ENCODE data around the gene SLC6A18. TPM values are rescaled to one million over a fixed set of nuclear protein-coding genes. Genes with fewer than 3 reads are reported as not detected.

The SLC6A18 gene
- total and polyA plus RNA-seq, 2 of the 4 experiments (the other 2 are of a cell fraction), result not detected

GRCh38 chr5:1270933-1271914 lies 46.0 kb downstream of the SLC6A18 start:
- H2BK120ac ChIP-seq (ENCODE audit: low read depth, low read length), result no peak overlapping the region
- ATAC-seq (ENCODE audit: low read depth), result no peak
- WGBS, 2 experiments (ENCODE audit: extremely low coverage in 2 of 2, insufficient read length in 1 of 2), result 79% methylated on average over 29 of the region's 39 CpGs; no CpG with 5 or more reads in 1 of the 2 experiments
- intact Hi-C loops (cut with micrococcal nuclease) (no loop called here), in situ Hi-C loops (cut with MboI; ENCODE audit: low sequenced_read_pairs) (no loop called here), dilution Hi-C loops (cut with HindIII; ENCODE audit: low sequenced_read_pairs, unreplicated experiment) (no loop called here)
- no peak overlapping the region for H3K18ac ChIP-seq (ENCODE audit: low read depth, low read length)
- no peak overlapping the region for H2BK15ac ChIP-seq (ENCODE audit: low read depth, low read length)
- no peaks in the 10 kb centered on the region for H3K79me1 ChIP-seq (ENCODE audit: low read depth in 1 of 2, low read length in 2 of 2)
- H3K9me1 ChIP-seq (ENCODE audit: insufficient read depth, low read length), result no peaks in the 10 kb centered on the region
- H4K5ac ChIP-seq (ENCODE audit: low read depth, low read length), result no peak overlapping the region
- no peak for TF ChIP-seq ELK1 (IDR thresholded peaks at IDR 0.05; ENCODE audit: borderline replicate concordance, low read depth, low read length)
- no peak for TF ChIP-seq RAD21 (IDR thresholded peaks at IDR 0.05; ENCODE audit: low read length)
- no peak for TF ChIP-seq CHD1 (IDR thresholded peaks at IDR 0.05; ENCODE audit: low read depth, low read length)
- no peak for TF ChIP-seq BHLHE40 (IDR thresholded peaks at IDR 0.05; ENCODE audit: low read depth, low read length)
- no peak for TF ChIP-seq RFX5 (IDR thresholded peaks at IDR 0.05; ENCODE audit: low read depth, low read length)
- TF ChIP-seq CEBPB (IDR thresholded peaks at IDR 0.05; ENCODE audit: low read depth, low read length), result no peak
- no peak for TF ChIP-seq USF2 (IDR thresholded peaks at IDR 0.05; ENCODE audit: low read depth, low read length)
- TF ChIP-seq POLR2A (IDR thresholded peaks at IDR 0.05; ENCODE audit: low read depth, low read length), result no peak
- no peak for TF ChIP-seq RCOR1 (IDR thresholded peaks at IDR 0.05; ENCODE audit: insufficient replicate concordance, low read length)
- no peak for TF ChIP-seq MXI1 (IDR thresholded peaks at IDR 0.05; ENCODE audit: borderline replicate concordance, low read depth, low read length)
- TF ChIP-seq CTCF (conservative IDR thresholded peaks at IDR 0.05; ENCODE audit: low read depth, low read length), result no peak
- no peak for TF ChIP-seq FOS (IDR thresholded peaks at IDR 0.05; ENCODE audit: low read depth, low read length)
- TF ChIP-seq NFE2L2 (IDR thresholded peaks at IDR 0.05; ENCODE audit: low read depth, low read length), result no peak
- TF ChIP-seq SMC3 (IDR thresholded peaks at IDR 0.05; ENCODE audit: low read depth, low read length), result no peak
- TF ChIP-seq MAFK (IDR thresholded peaks at IDR 0.05; ENCODE audit: low read depth, low read length), result no peak
- no peak overlapping the region for H2AK5ac ChIP-seq (ENCODE audit: low read depth, low read length)
- H3K4me2 ChIP-seq (ENCODE audit: low read depth, low read length), result no peak overlapping the region
- BruUV-seq (replicated peaks), result no TSS peak
- H3K4ac ChIP-seq (ENCODE audit: low read depth, low read length), result no peak overlapping the region
- no peak overlapping the region for H4K8ac ChIP-seq (ENCODE audit: low read depth in 2 of 2, low read length in 2 of 2)
- no peak overlapping the region for H3K9ac ChIP-seq (ENCODE audit: low read depth, low read length)
- no peaks in the 10 kb centered on the region for H3K4me1 ChIP-seq (ENCODE audit: control insufficient read depth, insufficient read depth, low read length)
- no peaks in the 10 kb centered on the region for H3K36me3 ChIP-seq (ENCODE audit: control insufficient read depth, insufficient read depth, low read length)
- no peak overlapping the region for H3K56ac ChIP-seq (ENCODE audit: extremely low read depth, insufficient read depth, low read length)
- H3K27ac ChIP-seq (ENCODE audit: insufficient read depth, low read length), result no peak overlapping the region
- DNase-seq, result no peak
- no peak overlapping the region for H3K4me3 ChIP-seq (ENCODE audit: insufficient read depth, low read depth, low read length)
- no peak overlapping the region for H3K23ac ChIP-seq (ENCODE audit: low read depth, low read length)
- H2AFZ ChIP-seq (replicated peaks; ENCODE audit: low read length, poor library complexity), result no peak overlapping the region
- no peaks in the 10 kb centered on the region for H4K20me1 ChIP-seq (ENCODE audit: insufficient read depth, low read length)
- H3K9me3 ChIP-seq (ENCODE audit: control insufficient read depth, insufficient read depth, low read length), result peaks cover 22% of the 10 kb centered on the region
- H4K91ac ChIP-seq (ENCODE audit: insufficient read depth, low read depth, low read length), result no peak overlapping the region
- H2BK5ac ChIP-seq (ENCODE audit: low read depth, low read length, poor library complexity, severe bottlenecking), result no peak overlapping the region
- CTCF ChIA-PET, result no interaction called here
- H3K14ac ChIP-seq (replicated peaks; ENCODE audit: low read depth, low read length), result no peak overlapping the region
- POLR2A ChIA-PET (ENCODE audit: unreplicated experiment), result no interaction called here
- no peaks in the 10 kb centered on the region for H3K27me3 ChIP-seq (ENCODE audit: control insufficient read depth, insufficient read depth, low read length)
- no peak overlapping the region for H2AK9ac ChIP-seq (replicated peaks; ENCODE audit: low read depth, low read length, poor library complexity)
- H2BK20ac ChIP-seq (ENCODE audit: low read depth, low read length), result no peak overlapping the region
